ENCODE data around the gene RAI14. TPM values are rescaled to one million over a fixed set of nuclear protein-coding genes. Genes with fewer than 3 reads are reported as not detected.
A peak's percentile ranks its signal among the peaks of the same experiment; 100 is the strongest.

The RAI14 gene
- total RNA-seq, 6 experiments from 2014 or later, result 11.9 to 30.8 (median 20.8) TPM

GRCh38 chr5:34686762-34687268 is 30.7 kb downstream of the RAI14 start:
- H3K4me1 ChIP-seq, result peaks cover 0 to 39% (median 11%) of the 10 kb centered on the region in 4 donors
- H3K9me3 ChIP-seq, result no peaks in the 10 kb centered on the region
- no peaks in the 10 kb centered on the region for H3K27me3 ChIP-seq
- DNase-seq (peak; percentile 63 to 77 (median 66)), ATAC-seq (peak; percentile 86 to 97 (median 94))
- TF ChIP-seq, protein P1, sequence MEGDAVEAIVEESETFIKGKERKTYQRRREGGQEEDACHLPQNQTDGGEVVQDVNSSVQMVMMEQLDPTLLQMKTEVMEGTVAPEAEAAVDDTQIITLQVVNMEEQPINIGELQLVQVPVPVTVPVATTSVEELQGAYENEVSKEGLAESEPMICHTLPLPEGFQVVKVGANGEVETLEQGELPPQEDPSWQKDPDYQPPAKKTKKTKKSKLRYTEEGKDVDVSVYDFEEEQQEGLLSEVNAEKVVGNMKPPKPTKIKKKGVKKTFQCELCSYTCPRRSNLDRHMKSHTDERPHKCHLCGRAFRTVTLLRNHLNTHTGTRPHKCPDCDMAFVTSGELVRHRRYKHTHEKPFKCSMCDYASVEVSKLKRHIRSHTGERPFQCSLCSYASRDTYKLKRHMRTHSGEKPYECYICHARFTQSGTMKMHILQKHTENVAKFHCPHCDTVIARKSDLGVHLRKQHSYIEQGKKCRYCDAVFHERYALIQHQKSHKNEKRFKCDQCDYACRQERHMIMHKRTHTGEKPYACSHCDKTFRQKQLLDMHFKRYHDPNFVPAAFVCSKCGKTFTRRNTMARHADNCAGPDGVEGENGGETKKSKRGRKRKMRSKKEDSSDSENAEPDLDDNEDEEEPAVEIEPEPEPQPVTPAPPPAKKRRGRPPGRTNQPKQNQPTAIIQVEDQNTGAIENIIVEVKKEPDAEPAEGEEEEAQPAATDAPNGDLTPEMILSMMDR (IDR thresholded peaks at IDR 0.05), result peak in 2 of 4 donors; percentile 8 to 21
- no peak for TF ChIP-seq POLR2A (IDR thresholded peaks at IDR 0.05)
- peak overlapping the region in 2 of 3 donors; percentile 76 to 83 for H3K27ac ChIP-seq
- 12% methylated on average over 7 of the region's 7 CpGs for WGBS (ENCODE audit: insufficient coverage, low coverage, low lambda C conversion rate, missing lambda C conversion rate)
- H3K36me3 ChIP-seq, result no peaks in the 10 kb centered on the region
- intact Hi-C loops (cut with DNase I), result no loop called here
- H3K4me3 ChIP-seq, result peak overlapping the region in 2 of 3 donors; percentile 24 to 35

GRCh38 chr5:34687269-34688011 is 31.3 kb downstream of the RAI14 start:
- DNase-seq (no peak), ATAC-seq (no peak)
- intact Hi-C loops (cut with DNase I), result no loop called here
- H3K27me3 ChIP-seq, result no peaks in the 10 kb centered on the region
- peaks cover 0 to 35% (median 11%) of the 10 kb centered on the region in 4 donors for H3K4me1 ChIP-seq
- no peaks in the 10 kb centered on the region for H3K9me3 ChIP-seq
- H3K36me3 ChIP-seq, result no peaks in the 10 kb centered on the region
- peak overlapping the region in 2 of 3 donors; percentile 76 to 83 for H3K27ac ChIP-seq
- WGBS (ENCODE audit: insufficient coverage, low coverage, low lambda C conversion rate, missing lambda C conversion rate), result 48% methylated on average over 10 of the region's 10 CpGs
- TF ChIP-seq POLR2A (IDR thresholded peaks at IDR 0.05), result no peak
- TF ChIP-seq, protein P1 (IDR thresholded peaks at IDR 0.05), result no peak
- peak overlapping the region in 2 of 3 donors; percentile 24 to 35 for H3K4me3 ChIP-seq

GRCh38 chr5:34688015-34688810 is 32.1 kb downstream of the RAI14 start:
- no peak overlapping the region for H3K27ac ChIP-seq
- intact Hi-C loops (cut with DNase I), result no loop called here
- WGBS (ENCODE audit: insufficient coverage, low coverage, low lambda C conversion rate, missing lambda C conversion rate), result 90% methylated on average over 7 of the region's 7 CpGs

GRCh38 chr5:34690301-34690700 is 34.2 kb downstream of the RAI14 start:
- H3K4me3 ChIP-seq, result no peak overlapping the region
- no peaks in the 10 kb centered on the region for H3K27me3 ChIP-seq
- H3K36me3 ChIP-seq, result no peaks in the 10 kb centered on the region
- peaks cover 0 to 25% (median 4%) of the 10 kb centered on the region in 4 donors for H3K4me1 ChIP-seq
- DNase-seq (no peak), ATAC-seq (no peak)
- no peaks in the 10 kb centered on the region for H3K9me3 ChIP-seq
- WGBS (ENCODE audit: insufficient coverage, low coverage, low lambda C conversion rate, missing lambda C conversion rate), result 61% methylated on average over 5 of the region's 8 CpGs
- TF ChIP-seq, protein P1 (IDR thresholded peaks at IDR 0.05), result no peak
- no peak for TF ChIP-seq POLR2A (IDR thresholded peaks at IDR 0.05)
- intact Hi-C loops (cut with DNase I), result no loop called here
- H3K27ac ChIP-seq, result no peak overlapping the region

More at GRCh38 chr5:34688015-34688810, 32.1 kb downstream of the RAI14 start:
- H3K27me3 ChIP-seq, result no peaks in the 10 kb centered on the region
- no peak for ATAC-seq
- no peak for DNase-seq
- no peak overlapping the region for H3K4me3 ChIP-seq
- TF ChIP-seq POLR2A (IDR thresholded peaks at IDR 0.05), result no peak
- TF ChIP-seq, protein P1 (IDR thresholded peaks at IDR 0.05), result no peak
- H3K4me1 ChIP-seq, result peaks cover 0 to 28% (median 8%) of the 10 kb centered on the region in 4 donors
- H3K36me3 ChIP-seq, result no peaks in the 10 kb centered on the region
- H3K9me3 ChIP-seq, result no peaks in the 10 kb centered on the region

All from right lobe of liver (tissue), 6 donors.